ENCODE measurements around the gene TUBB4B.
A peak's percentile ranks its signal among the peaks of the same experiment; 100 is the strongest.

The TUBB4B gene

GRCh38 chr9:137276473-137277328, 35.6 kb downstream of the TUBB4B start:
- peak overlapping the region; percentile 67 for H3K4me2 ChIP-seq (ENCODE audit: low read depth, low read length, poor library complexity, severe bottlenecking)

GRCh38 chr9:137277329-137278041, 36.4 kb downstream of the TUBB4B start, which contains the start of gene TOR4A:
Gene TOR4A, plus strand, starts transcription at chr9:137277726. Its CDS starts 964 bp downstream, at chr9:137278690.
- TF ChIP-seq EZH2phosphoT487 (conservative IDR thresholded peaks at IDR 0.05; ENCODE audit: low read length) = no peak
- TF ChIP-seq, protein P1, sequence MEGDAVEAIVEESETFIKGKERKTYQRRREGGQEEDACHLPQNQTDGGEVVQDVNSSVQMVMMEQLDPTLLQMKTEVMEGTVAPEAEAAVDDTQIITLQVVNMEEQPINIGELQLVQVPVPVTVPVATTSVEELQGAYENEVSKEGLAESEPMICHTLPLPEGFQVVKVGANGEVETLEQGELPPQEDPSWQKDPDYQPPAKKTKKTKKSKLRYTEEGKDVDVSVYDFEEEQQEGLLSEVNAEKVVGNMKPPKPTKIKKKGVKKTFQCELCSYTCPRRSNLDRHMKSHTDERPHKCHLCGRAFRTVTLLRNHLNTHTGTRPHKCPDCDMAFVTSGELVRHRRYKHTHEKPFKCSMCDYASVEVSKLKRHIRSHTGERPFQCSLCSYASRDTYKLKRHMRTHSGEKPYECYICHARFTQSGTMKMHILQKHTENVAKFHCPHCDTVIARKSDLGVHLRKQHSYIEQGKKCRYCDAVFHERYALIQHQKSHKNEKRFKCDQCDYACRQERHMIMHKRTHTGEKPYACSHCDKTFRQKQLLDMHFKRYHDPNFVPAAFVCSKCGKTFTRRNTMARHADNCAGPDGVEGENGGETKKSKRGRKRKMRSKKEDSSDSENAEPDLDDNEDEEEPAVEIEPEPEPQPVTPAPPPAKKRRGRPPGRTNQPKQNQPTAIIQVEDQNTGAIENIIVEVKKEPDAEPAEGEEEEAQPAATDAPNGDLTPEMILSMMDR (IDR thresholded peaks at IDR 0.05; ENCODE audit: insufficient read depth, low read length, poor library complexity, severe bottlenecking) = no peak
- Histone ChIP-seq H3K9me2 (replicated peaks; ENCODE audit: insufficient read depth, low read length) (no peaks in the 10 kb centered on the region), H3K79me2 (ENCODE audit: insufficient read depth, low read length) (no peaks in the 10 kb centered on the region), H3K36me3 (ENCODE audit: low read length) (no peaks in the 10 kb centered on the region), H3K4me2 (ENCODE audit: low read depth, low read length, poor library complexity, severe bottlenecking) (peak within 1 kb of the TSS; percentile 67), H3F3A (ENCODE audit: insufficient read depth) (peaks cover 3% of the 10 kb centered on the region; the same call in 1 of the 2 replicates), H3K27ac (ENCODE audit: low read depth, low read length) (peak within 1 kb of the TSS; percentile 62), H3K4me3 (ENCODE audit: insufficient read depth, low read length, poor library complexity, severe bottlenecking) (peak within 1 kb of the TSS; percentile 47), H3K9ac (ENCODE audit: low read length) (peak within 1 kb of the TSS; percentile 55), H3K27me3 (ENCODE audit: low read length) (no peaks in the 10 kb centered on the region), H3K9me3 (ENCODE audit: insufficient read depth, low read length) (no peaks in the 10 kb centered on the region), H4K20me1 (ENCODE audit: low read depth, low read length) (no peaks in the 10 kb centered on the region), H2AFZ (ENCODE audit: low read depth, low read length, severe bottlenecking) (no peak within 1 kb of the TSS)

More at GRCh38 chr9:137276473-137277328, 35.6 kb downstream of the TUBB4B start:
- no peaks in the 10 kb centered on the region for H3K27me3 ChIP-seq (ENCODE audit: low read length)
- no peaks in the 10 kb centered on the region for H3F3A ChIP-seq (ENCODE audit: insufficient read depth)
- no peaks in the 10 kb centered on the region for H3K9me2 ChIP-seq (replicated peaks; ENCODE audit: insufficient read depth, low read length)
- peak overlapping the region; percentile 47 for H3K4me3 ChIP-seq (ENCODE audit: insufficient read depth, low read length, poor library complexity, severe bottlenecking)
- TF ChIP-seq EZH2phosphoT487 (conservative IDR thresholded peaks at IDR 0.05; ENCODE audit: low read length) = no peak
- TF ChIP-seq, protein P1 (IDR thresholded peaks at IDR 0.05; ENCODE audit: insufficient read depth, low read length, poor library complexity, severe bottlenecking) = no peak
- H3K36me3 ChIP-seq (ENCODE audit: low read length) = no peaks in the 10 kb centered on the region
- H3K9me3 ChIP-seq (ENCODE audit: insufficient read depth, low read length) = no peaks in the 10 kb centered on the region
- H4K20me1 ChIP-seq (ENCODE audit: low read depth, low read length) = no peaks in the 10 kb centered on the region
- H3K79me2 ChIP-seq (ENCODE audit: insufficient read depth, low read length) = no peaks in the 10 kb centered on the region
- peak overlapping the region; percentile 62 for H3K27ac ChIP-seq (ENCODE audit: low read depth, low read length)
- H2AFZ ChIP-seq (ENCODE audit: low read depth, low read length, severe bottlenecking) = no peak overlapping the region
- H3K9ac ChIP-seq (ENCODE audit: low read length) = peak overlapping the region; percentile 55

GRCh38 chr9:137278061-137278701, 37.1 kb downstream of the TUBB4B start:
- peak overlapping the region; percentile 62 for H3K27ac ChIP-seq (ENCODE audit: low read depth, low read length)
- no peak overlapping the region for H2AFZ ChIP-seq (ENCODE audit: low read depth, low read length, severe bottlenecking)

More at GRCh38 chr9:137278061-137278701, 37.1 kb downstream of the TUBB4B start:
- Histone ChIP-seq H3K4me3 (ENCODE audit: insufficient read depth, low read length, poor library complexity, severe bottlenecking) (peak overlapping the region; percentile 47), H3K36me3 (ENCODE audit: low read length) (no peaks in the 10 kb centered on the region), H4K20me1 (ENCODE audit: low read depth, low read length) (no peaks in the 10 kb centered on the region), H3K9ac (ENCODE audit: low read length) (peak overlapping the region; percentile 55), H3F3A (ENCODE audit: insufficient read depth) (peaks cover 7% of the 10 kb centered on the region; the same call in 1 of the 2 replicates), H3K4me2 (ENCODE audit: low read depth, low read length, poor library complexity, severe bottlenecking) (peak overlapping the region; percentile 67), H3K9me3 (ENCODE audit: insufficient read depth, low read length) (no peaks in the 10 kb centered on the region), H3K79me2 (ENCODE audit: insufficient read depth, low read length) (no peaks in the 10 kb centered on the region), H3K9me2 (replicated peaks; ENCODE audit: insufficient read depth, low read length) (no peaks in the 10 kb centered on the region), H3K27me3 (ENCODE audit: low read length) (no peaks in the 10 kb centered on the region)
- no peak for TF ChIP-seq EZH2phosphoT487 (conservative IDR thresholded peaks at IDR 0.05; ENCODE audit: low read length)
- TF ChIP-seq, protein P1 (IDR thresholded peaks at IDR 0.05; ENCODE audit: insufficient read depth, low read length, poor library complexity, severe bottlenecking) = no peak
